ENCODE results near the gene ACSM4. TPM values are rescaled to one million over a fixed set of nuclear protein-coding genes. Genes with fewer than 3 reads are reported as not detected.

ACSM4 gene
- total and polyA plus RNA-seq, 2 of the 8 experiments (the other 6 are each of a cell fraction or from before 2014, with no cell fraction given): not detected

- Histone ChIP-seq H4K91ac (replicated peaks; ENCODE audit: insufficient read length, low read length) (no peak overlapping the region), H2BK5ac (ENCODE audit: low read depth, low read length) (no peak overlapping the region), H3K56ac (replicated peaks; ENCODE audit: insufficient read length, low read depth, low read length) (no peak overlapping the region), H2AK5ac (ENCODE audit: low read depth, low read length) (no peak overlapping the region), H3K36me3 (ENCODE audit: control insufficient read depth in 2 of 4, insufficient read depth in 4 of 4, low read length in 3 of 4) (no peaks in the 10 kb centered on the region), H3K9ac (replicated peaks in 1 of 4; ENCODE audit: extremely low read depth in 1 of 4, low read depth in 3 of 4, low read length in 3 of 4) (no peak overlapping the region), H2BK20ac (ENCODE audit: low read length) (no peak overlapping the region), H2AFZ (ENCODE audit: low read length) (no peak overlapping the region), H3K4ac (replicated peaks; ENCODE audit: insufficient read length, low read depth, low read length) (no peak overlapping the region), H4K8ac (ENCODE audit: extremely low read depth, insufficient read depth, low read length) (no peak overlapping the region), H3K79me2 (ENCODE audit: control insufficient read depth in 1 of 2, insufficient read depth in 2 of 2, low read length in 2 of 2) (no peaks in the 10 kb centered on the region), H3K4me1 (replicated peaks in 1 of 4; ENCODE audit: control insufficient read depth in 3 of 4, insufficient read depth in 4 of 4, low read length in 3 of 4) (no peaks in the 10 kb centered on the region), H3K79me1 (ENCODE audit: low read depth, low read length) (no peaks in the 10 kb centered on the region), H3K9me3 (ENCODE audit: insufficient read depth in 2 of 2, low read depth in 1 of 2, low read length in 1 of 2) (no peaks in the 10 kb centered on the region), H4K5ac (ENCODE audit: insufficient read length, low read depth, low read length) (no peak overlapping the region), H2BK15ac (ENCODE audit: low read length) (no peak overlapping the region), H3K27ac (ENCODE audit: low read depth, low read length) (no peak overlapping the region), H3K23ac (ENCODE audit: insufficient read length) (no peak overlapping the region), H2BK12ac (ENCODE audit: low read depth, low read length) (no peak overlapping the region), H3K4me3 (ENCODE audit: extremely low read depth in 1 of 4, insufficient read depth in 2 of 4, low read depth in 3 of 4, low read length in 4 of 4) (no peak overlapping the region), H3K18ac (ENCODE audit: extremely low read depth, low read length) (no peak overlapping the region), H3K14ac (ENCODE audit: insufficient read length) (no peak overlapping the region), H2BK120ac (replicated peaks; ENCODE audit: low read depth, low read length) (no peak overlapping the region), H3K23me2 (ENCODE audit: low read depth, low read length) (no peaks in the 10 kb centered on the region), H4K20me1 (replicated peaks in 1 of 2; ENCODE audit: control insufficient read depth in 1 of 2, insufficient read depth in 2 of 2, low read length in 2 of 2) (no peaks in the 10 kb centered on the region), H3K4me2 (ENCODE audit: insufficient read depth in 1 of 2, low read depth in 2 of 2, low read length in 2 of 2) (no peak overlapping the region), H3K27me3 (replicated peaks in 1 of 4; ENCODE audit: control insufficient read depth in 3 of 4, extremely low read depth in 1 of 4, insufficient read depth in 3 of 4, low read length in 3 of 4) (no peaks in the 10 kb centered on the region)
- 92% methylated on average over 1 of the region's 1 CpG; no CpG with 5 or more reads in 1 of the 2 experiments for WGBS, 2 experiments (ENCODE audit: extremely low coverage in 1 of 2, insufficient coverage in 1 of 2, insufficient read length in 1 of 2, insufficient replicate concordance in 2 of 2, low coverage in 1 of 2, low lambda C conversion rate in 2 of 2, missing lambda C conversion rate in 1 of 2)
- ChIA-PET CTCF (ENCODE audit: partially characterized antibody) (no interaction called here), POLR2A (ENCODE audit: partially characterized antibody) (no interaction called here)
- FAIRE-seq (no peak), DNase-seq (ENCODE audit: low read depth in 1 of 2, low spot score in 2 of 2) (no peak)
- TF ChIP-seq FOSL1 (IDR thresholded peaks at IDR 0.05; ENCODE audit: insufficient read depth, low read depth, low read length) (no peak), SRF (IDR thresholded peaks at IDR 0.05; ENCODE audit: low read depth, low read length) (no peak), ASH2L (IDR thresholded peaks at IDR 0.05; ENCODE audit: low read length) (no peak), SUZ12 (IDR thresholded peaks at IDR 0.05; ENCODE audit: low read length) (no peak), BACH1 (IDR thresholded peaks at IDR 0.05; ENCODE audit: low read length) (no peak), JUND (IDR thresholded peaks at IDR 0.05; ENCODE audit: low read length) (no peak), POLR2A (IDR thresholded peaks at IDR 0.05; ENCODE audit: control extremely low read depth in 1 of 2, low read depth in 2 of 2, low read length in 2 of 2) (no peak), BCL11A (IDR thresholded peaks at IDR 0.05; ENCODE audit: low read depth in 2 of 2, low read length in 2 of 2) (no peak), TAF7 (optimal IDR thresholded peaks at IDR 0.05; ENCODE audit: borderline replicate concordance, low read depth, low read length) (no peak), MAFK (IDR thresholded peaks at IDR 0.05; ENCODE audit: low read depth, low read length) (no peak), E2F6 (IDR thresholded peaks at IDR 0.05) (no peak), SIRT6 (IDR thresholded peaks at IDR 0.05; ENCODE audit: low read length) (no peak), RFX5 (IDR thresholded peaks at IDR 0.05; ENCODE audit: borderline replicate concordance, low read depth, low read length) (no peak), HDAC2 (IDR thresholded peaks at IDR 0.05; ENCODE audit: borderline replicate concordance in 1 of 2, low read depth in 2 of 2, low read length in 2 of 2) (no peak), TCF12 (IDR thresholded peaks at IDR 0.05; ENCODE audit: low read depth, low read length) (no peak), SP2 (IDR thresholded peaks at IDR 0.05; ENCODE audit: low read length) (no peak)
Measured at GRCh38 chr12:7259060-7259459, 44.8 kb upstream of the ACSM4 start.

Measured in H1 (cell line).